B cell (primary cell): Measurements from ENCODE around the gene TSHZ3. TPM values are rescaled to one million over a fixed set of nuclear protein-coding genes. Genes with fewer than 3 reads are reported as not detected.

Experiments
- ATAC-seq: fragments of 200-7000 bp; cut with Tn5 transposase; one replicate; pipeline ENCODE4 v1.10.0; 2021; ENCODE audit warnings: low read depth, mild to moderate bottlenecking, moderate number of reproducible peaks, moderate library complexity
- CTCF ChIA-PET: fragments of 350-600 bp; sonication (Branson Sonifier 250); formaldehyde crosslinking; loops from one replicate; lab custom pipeline; 2021; ENCODE audit warnings: antibody characterized with exemption, inconsistent platforms; lab: Charles Lee
- POLR2A ChIA-PET: fragments of 350-600 bp; sonication (Branson Sonifier 250); formaldehyde crosslinking; loops from one replicate; lab custom pipeline; 2021; ENCODE audit warnings: antibody characterized with exemption; lab: Charles Lee
- DNase-seq: peaks from one replicate; pipeline ENCODE4 v3.0.0; 2013
- H2AFZ ChIP-seq: 2 replicates; pipeline ENCODE4 v1.6.1; 2012; ENCODE audit warnings: mild to moderate bottlenecking, low read depth, low read length; ENCODE audit not compliant: insufficient read depth, poor library complexity, severe bottlenecking
- H3K27ac ChIP-seq, 2 donors: 1 replicate in 1 of 2; 2 replicates in 1 of 2; pipeline ENCODE4 v1.5.1; 2012 to 2013; ENCODE audit warnings: low read length in 2 of 2, mild to moderate bottlenecking in 2 of 2, moderate library complexity in 1 of 2
- H3K27me3 ChIP-seq, 4 experiments: fragments of 200-600 bp in 1 of 4; sonication (generic) in 1 of 4; replicated peaks in 1 of 4; 1 replicate in 2 of 4; 2 replicates in 2 of 4; pipeline versions ENCODE4 v1.6.1 to v1.7.0; 2013 to 2016; ENCODE audit warnings: low read length in 3 of 4, mild to moderate bottlenecking in 2 of 4, mixed read lengths in 1 of 4, moderate library complexity in 1 of 4; ENCODE audit not compliant: insufficient read depth in 4 of 4, control insufficient read depth in 3 of 4; ENCODE audit errors: control extremely low read depth in 1 of 4
- H3K36me3 ChIP-seq, 2 experiments: replicated peaks in 1 of 2; 1 replicate in 1 of 2; 2 replicates in 1 of 2; pipeline versions ENCODE4 v1.6.1 to v1.7.1; 2013; ENCODE audit warnings: low read length in 1 of 2; ENCODE audit not compliant: insufficient read depth in 2 of 2, control insufficient read depth in 1 of 2; ENCODE audit errors: control extremely low read depth in 1 of 2, extremely low read depth in 1 of 2
- H3K4me1 ChIP-seq, 2 donors: fragments of 200-600 bp in 1 of 2; sonication (generic) in 1 of 2; 1 replicate in 1 of 2; 2 replicates in 1 of 2; pipeline versions ENCODE4 v1.5.1 to v1.6.1; 2013 to 2017; ENCODE audit warnings: low read length in 2 of 2; ENCODE audit not compliant: control insufficient read depth in 2 of 2, insufficient read depth in 2 of 2
- H3K4me2 ChIP-seq: replicated peaks from 2 replicates; pipeline ENCODE3; 2012; ENCODE audit warnings: mild to moderate bottlenecking, low read depth, low read length; ENCODE audit not compliant: poor library complexity, severe bottlenecking
- H3K4me3 ChIP-seq, 5 experiments: fragments of 200-600 bp in 1 of 5; sonication (generic) in 1 of 5; 1 replicate in 3 of 5; 2 replicates in 2 of 5; pipeline versions ENCODE4 v1.5.1 to v1.7.0; 2011 to 2016; ENCODE audit warnings: low read length in 4 of 5, mild to moderate bottlenecking in 4 of 5, low read depth in 2 of 5, control low read depth in 1 of 5, moderate library complexity in 1 of 5; ENCODE audit not compliant: insufficient read depth in 1 of 5; ENCODE audit errors: control extremely low read depth in 1 of 5, extremely low read depth in 1 of 5
- H3K79me2 ChIP-seq: fragments of 200-600 bp; sonication (generic); one replicate; pipeline ENCODE4 v1.6.0; 2016; ENCODE audit warnings: low read length; ENCODE audit not compliant: control insufficient read depth, insufficient read depth
- H3K9ac ChIP-seq: fragments of 200-600 bp; sonication (generic); 2 replicates; pipeline ENCODE4 v1.6.1; 2017; ENCODE audit warnings: mild to moderate bottlenecking, low read length, moderate library complexity
- H3K9me3 ChIP-seq, 3 donors: one replicate each; pipeline versions ENCODE4 v1.6.1 to v1.7.1; 2013; ENCODE audit warnings: low read length in 2 of 3; ENCODE audit not compliant: control insufficient read depth in 2 of 3, insufficient read depth in 1 of 3; ENCODE audit errors: control extremely low read depth in 1 of 3
- H4K20me1 ChIP-seq: 2 replicates; pipeline ENCODE4 v1.6.0; 2012; ENCODE audit warnings: mild to moderate bottlenecking, low read length; ENCODE audit not compliant: insufficient read depth, control insufficient read depth, poor library complexity, severe bottlenecking
- H3K27ac Mint-ChIP-seq: one replicate; pipeline ENCODE4 v1.8.0; 2021; ENCODE audit warnings: mixed read lengths
- H3K27me3 Mint-ChIP-seq: one replicate; pipeline ENCODE4 v1.8.0; 2021; ENCODE audit warnings: mixed read lengths
- H3K4me1 Mint-ChIP-seq: one replicate; pipeline ENCODE4 v1.8.0; 2021; ENCODE audit warnings: mixed read lengths
- H3K4me3 Mint-ChIP-seq: one replicate; pipeline ENCODE4 v1.8.0; 2021; ENCODE audit warnings: mixed read lengths
- H3K9me3 Mint-ChIP-seq: one replicate; pipeline ENCODE4 v1.8.0; 2022; ENCODE audit warnings: mixed read lengths; ENCODE audit not compliant: insufficient read depth
- EZH2 ChIP-seq: IDR thresholded peaks from 2 replicates; pipeline ENCODE4 v1.6.1; 2012; ENCODE audit warnings: borderline replicate concordance, low read depth, mild to moderate bottlenecking, moderate library complexity, low read length; ENCODE audit not compliant: insufficient read depth, poor library complexity, severe bottlenecking
- WGBS: methylation state at CpG from one replicate; pipeline ENCODE4 v1.1.5; 2013; ENCODE audit warnings: missing lambda C conversion rate; ENCODE audit not compliant: insufficient coverage; 5-methylcytosine and 5-hydroxymethylcytosine counted together
- intact Hi-C: fragments of 100-400 bp; cut with micrococcal nuclease; formaldehyde crosslinking; loops from one replicate; pipeline ENCODE4 v1.10.0; 2022
- polyA plus RNA-seq: library from polyadenylated mRNA; depleted of rRNA; stranded (reverse); fragments of >200 nt; gene quantifications from 2 replicates; pipeline ENCODE4 v1.2.3, GENCODE V29; 2012
- total RNA-seq, 2 donors: library from RNA; stranded (reverse); fragments of 120-200 nt in 1 of 2; gene quantifications; 1 replicate in 1 of 2; 2 replicates in 1 of 2; pipeline versions ENCODE4 v1.2.3 to v1.2.4, GENCODE V29; 2013 to 2022
- TF ChIP-seq, protein P1 (sequence below): fragments of 200-600 bp; IDR thresholded peaks from one replicate; pipeline ENCODE4 v1.8.0; 2022; ENCODE audit warnings: antibody characterized with exemption, mild to moderate bottlenecking

Gene TSHZ3
- total and polyA plus RNA-seq, 2 donors (not counting 1 experiment from before 2014, with no cell fraction given): 0.03 to 0.34 TPM

DNA sequence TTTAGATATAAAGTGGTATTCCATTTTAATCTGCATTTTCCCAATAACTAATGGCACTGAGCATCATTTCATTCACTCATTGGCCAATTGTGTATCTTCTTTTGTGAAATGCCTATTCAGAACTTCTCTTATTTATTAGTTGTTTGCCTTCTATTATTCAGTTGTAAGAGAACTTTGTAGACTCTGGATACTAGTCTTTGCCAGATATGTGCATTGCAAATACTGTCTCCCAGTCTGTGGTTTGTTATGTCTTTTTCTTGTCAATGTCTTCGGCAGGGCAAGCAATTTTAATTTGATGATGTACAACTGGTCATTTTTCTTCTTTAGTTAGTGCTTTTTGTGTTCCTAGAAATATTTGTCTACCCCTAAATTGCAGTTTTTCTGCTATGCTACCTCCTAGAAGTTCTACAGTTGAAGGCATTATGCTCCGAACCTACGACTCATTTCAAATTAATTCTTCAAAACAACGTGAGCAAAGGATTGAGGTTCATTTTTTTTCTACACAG is 115.9 kb downstream of the TSHZ3 start:
- ATAC-seq (no peak), DNase-seq (no peak)
- Histone ChIP-seq H3K4me2 (no peak overlapping the region), H3K4me3 (no peak overlapping the region), H3K79me2 (no peaks in the 10 kb centered on the region), H3K9ac (no peak overlapping the region), H3K9me3 (peaks cover 0 to 6% (median 0%) of the 10 kb centered on the region in 3 donors), H3K4me1 (no peaks in the 10 kb centered on the region), H3K27ac (no peak overlapping the region), H2AFZ (no peak overlapping the region), H4K20me1 (no peaks in the 10 kb centered on the region), H3K27me3 (no peaks in the 10 kb centered on the region), H3K36me3 (no peaks in the 10 kb centered on the region)
- Mint-ChIP-seq H3K27ac (no peak overlapping the region), H3K4me3 (no peak overlapping the region), H3K4me1 (no peaks in the 10 kb centered on the region), H3K9me3 (no peaks in the 10 kb centered on the region), H3K27me3 (no peaks in the 10 kb centered on the region)
- CTCF ChIA-PET: no interaction called here
- TF ChIP-seq, protein P1, sequence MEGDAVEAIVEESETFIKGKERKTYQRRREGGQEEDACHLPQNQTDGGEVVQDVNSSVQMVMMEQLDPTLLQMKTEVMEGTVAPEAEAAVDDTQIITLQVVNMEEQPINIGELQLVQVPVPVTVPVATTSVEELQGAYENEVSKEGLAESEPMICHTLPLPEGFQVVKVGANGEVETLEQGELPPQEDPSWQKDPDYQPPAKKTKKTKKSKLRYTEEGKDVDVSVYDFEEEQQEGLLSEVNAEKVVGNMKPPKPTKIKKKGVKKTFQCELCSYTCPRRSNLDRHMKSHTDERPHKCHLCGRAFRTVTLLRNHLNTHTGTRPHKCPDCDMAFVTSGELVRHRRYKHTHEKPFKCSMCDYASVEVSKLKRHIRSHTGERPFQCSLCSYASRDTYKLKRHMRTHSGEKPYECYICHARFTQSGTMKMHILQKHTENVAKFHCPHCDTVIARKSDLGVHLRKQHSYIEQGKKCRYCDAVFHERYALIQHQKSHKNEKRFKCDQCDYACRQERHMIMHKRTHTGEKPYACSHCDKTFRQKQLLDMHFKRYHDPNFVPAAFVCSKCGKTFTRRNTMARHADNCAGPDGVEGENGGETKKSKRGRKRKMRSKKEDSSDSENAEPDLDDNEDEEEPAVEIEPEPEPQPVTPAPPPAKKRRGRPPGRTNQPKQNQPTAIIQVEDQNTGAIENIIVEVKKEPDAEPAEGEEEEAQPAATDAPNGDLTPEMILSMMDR: no peak
- no peak for TF ChIP-seq EZH2
- POLR2A ChIA-PET: no interaction called here
- no CpG with 5 or more reads among the region's 4 CpGs for WGBS
- intact Hi-C loops: no loop called here

DNA sequence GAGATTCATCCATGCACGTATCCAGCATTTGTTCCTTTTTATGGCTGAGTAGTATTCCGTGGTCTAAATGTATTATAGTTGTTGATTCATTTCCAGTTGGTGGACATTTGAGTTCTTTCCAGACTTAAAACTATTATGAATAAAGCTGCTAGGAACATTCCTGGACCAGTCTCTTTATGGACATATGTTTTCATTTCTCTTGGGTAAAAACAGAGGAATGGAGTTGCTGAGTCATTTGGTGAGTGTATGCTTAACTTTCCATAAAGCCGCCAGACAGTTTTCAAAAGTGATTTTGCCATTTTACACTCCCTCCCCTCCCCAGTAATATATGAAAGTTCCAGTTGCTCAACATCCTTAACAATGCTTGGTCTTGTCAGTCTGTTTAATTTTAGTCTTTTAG is 116.4 kb downstream of the TSHZ3 start:
- Mint-ChIP-seq H3K9me3 (no peaks in the 10 kb centered on the region), H3K4me1 (no peaks in the 10 kb centered on the region), H3K27me3 (no peaks in the 10 kb centered on the region), H3K4me3 (no peak overlapping the region), H3K27ac (no peak overlapping the region)
- no peak overlapping the region for H3K27ac ChIP-seq
- CTCF ChIA-PET: no interaction called here
- peaks cover 0 to 6% (median 0%) of the 10 kb centered on the region in 3 donors for H3K9me3 ChIP-seq
- H3K36me3 ChIP-seq: no peaks in the 10 kb centered on the region
- no peaks in the 10 kb centered on the region for H3K4me1 ChIP-seq
- H3K27me3 ChIP-seq: no peaks in the 10 kb centered on the region
- no peaks in the 10 kb centered on the region for H3K79me2 ChIP-seq
- no peak overlapping the region for H3K4me2 ChIP-seq
- no CpG with 5 or more reads among the region's 3 CpGs for WGBS
- DNase-seq (no peak), ATAC-seq (no peak)
- H3K9ac ChIP-seq: no peak overlapping the region
- H4K20me1 ChIP-seq: no peaks in the 10 kb centered on the region
- no peak overlapping the region for H2AFZ ChIP-seq
- POLR2A ChIA-PET: no interaction called here
- no peak overlapping the region for H3K4me3 ChIP-seq
- TF ChIP-seq, protein P1: no peak
- no peak for TF ChIP-seq EZH2
- intact Hi-C loops: no loop called here
